GM08714 (cell line): Measurements from ENCODE around the gene SEC16A.
"Not testable (repeated sequence)": the region's sequence is repeated elsewhere in the genome, so short reads cannot be mapped to it uniquely, and the experiment has no call there.

Experiments
- H3K4me3 ChIP-seq: fragments of 200-500 bp; sonication (Bioruptor generic); 2 replicates; pipeline ENCODE4 v1.5.1; 2014; ENCODE audit warnings: mild to moderate bottlenecking, low read length, inconsistent platforms
- ZNF274 ChIP-seq: IDR thresholded peaks from 2 replicates; pipeline ENCODE4 v1.6.1; 2012; ENCODE audit warnings: mild to moderate bottlenecking, low read depth, low read length

The SEC16A gene

GRCh38 chr9:136431782-136432350, 51.0 kb downstream of the SEC16A start:
- TF ChIP-seq ZNF274 = no peak
- no peak overlapping the region for H3K4me3 ChIP-seq

GRCh38 chr9:136430588-136431234, 52.1 kb downstream of the SEC16A start:
- no peak for TF ChIP-seq ZNF274
- no peak overlapping the region for H3K4me3 ChIP-seq

GRCh38 chr9:136429683-136430491, 53.0 kb downstream of the SEC16A start:
- H3K4me3 ChIP-seq = no peak overlapping the region
- TF ChIP-seq ZNF274 = no peak

DNA sequence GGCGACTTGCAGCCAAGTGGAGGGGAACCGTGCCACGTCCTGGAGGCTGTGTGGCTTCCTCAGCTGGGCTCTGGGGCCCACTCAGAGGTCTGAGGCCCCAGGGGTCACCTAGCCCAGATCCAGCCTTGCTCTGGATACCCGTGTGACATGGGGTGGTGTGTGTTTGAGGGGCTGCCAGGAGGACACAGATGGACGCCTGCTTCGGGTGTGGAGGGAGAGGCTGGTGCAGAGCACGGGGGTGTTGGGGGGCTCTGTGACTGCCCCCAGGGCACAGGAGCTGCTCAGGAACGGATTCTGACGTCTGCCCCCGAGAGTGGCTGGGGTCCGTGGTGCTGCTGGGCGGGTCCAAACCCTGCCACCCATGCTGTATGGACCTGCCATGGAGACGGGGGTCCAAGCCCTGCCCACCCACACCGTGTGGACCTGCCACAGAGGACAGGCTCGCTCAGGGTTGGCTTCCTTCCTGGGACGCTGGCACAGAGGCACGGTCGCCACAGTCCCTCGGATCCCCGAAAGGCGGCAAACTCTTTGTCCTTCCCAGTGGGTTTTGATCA, 53.7 kb downstream of the SEC16A start:
- TF ChIP-seq ZNF274 = no peak

DNA sequence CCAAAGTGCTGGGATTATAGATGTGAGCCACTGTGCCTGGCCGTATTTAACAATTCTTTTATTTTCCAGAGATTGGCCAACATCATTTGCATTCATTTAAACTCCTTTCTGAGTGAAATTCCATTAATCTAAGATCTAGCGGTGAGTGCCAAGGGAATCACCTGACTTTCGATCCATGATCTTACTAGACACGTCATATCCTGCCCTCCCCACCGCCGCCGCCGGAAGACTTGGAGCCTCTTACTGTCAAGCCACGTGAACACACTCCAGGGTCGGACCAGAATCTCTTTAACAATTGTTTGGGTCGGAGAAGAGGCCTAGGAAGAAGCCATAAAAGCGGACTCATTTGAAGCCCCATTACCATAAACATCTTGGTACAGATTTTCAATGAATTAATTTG, 56.1 kb downstream of the SEC16A start:
- no peak for TF ChIP-seq ZNF274
- no peak overlapping the region for H3K4me3 ChIP-seq

More for the DNA sequence above, 53.7 kb downstream of the SEC16A start:
- no peak overlapping the region for H3K4me3 ChIP-seq

DNA sequence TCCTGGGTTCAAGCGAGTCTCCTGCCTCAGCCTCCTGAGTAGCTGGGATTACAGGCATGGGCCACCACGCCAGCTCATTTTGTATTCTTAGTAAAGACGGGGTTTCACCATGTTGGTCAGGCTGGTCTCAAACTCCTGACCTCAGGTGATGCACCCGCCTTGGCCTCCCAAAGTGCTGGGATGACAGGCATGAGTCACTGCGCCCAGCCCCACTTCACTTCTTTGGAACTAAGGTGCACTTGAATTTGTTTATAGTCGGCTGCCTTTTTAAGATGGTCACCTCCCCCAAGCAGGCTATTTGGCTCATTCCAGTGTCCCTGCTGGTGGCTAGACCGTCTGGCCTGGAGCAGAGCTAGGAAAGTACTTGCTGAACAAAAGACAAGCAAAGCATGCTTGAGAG, 57.5 kb downstream of the SEC16A start:
- H3K4me3 ChIP-seq = not testable (repeated sequence)

DNA sequence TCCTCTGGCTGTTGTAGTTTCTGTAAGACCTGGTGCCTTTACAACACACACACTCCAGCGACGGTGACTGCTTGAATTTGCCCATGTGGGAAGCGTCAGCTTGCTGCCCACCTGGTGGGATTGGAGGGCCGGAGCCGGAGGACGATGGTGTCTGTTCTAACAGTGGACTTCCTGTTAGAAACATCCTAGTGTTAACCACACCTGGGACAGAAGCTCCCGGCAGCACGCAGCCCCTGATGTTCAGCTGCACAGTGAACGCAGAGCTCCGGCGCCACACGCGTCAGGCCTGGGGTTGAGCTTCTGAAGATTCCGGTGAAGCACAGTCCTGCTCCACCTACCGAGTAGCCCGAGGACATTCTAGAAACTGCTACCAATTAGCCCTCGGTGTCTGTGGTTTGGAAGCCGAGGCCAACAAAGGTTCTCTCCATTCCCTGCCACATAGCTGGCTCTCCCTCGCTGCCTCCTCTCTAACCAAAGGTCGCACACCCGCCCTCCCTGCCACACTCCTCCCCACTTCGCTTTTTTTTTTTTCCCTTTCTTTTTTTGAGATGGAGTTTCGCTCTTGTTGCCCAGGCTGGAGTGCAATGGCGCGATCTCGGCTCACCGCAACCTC, 58.0 kb downstream of the SEC16A start:
- no peak overlapping the region for H3K4me3 ChIP-seq
- no peak for TF ChIP-seq ZNF274

- no peak for TF ChIP-seq ZNF274
- no peak overlapping the region for H3K4me3 ChIP-seq
Observed at GRCh38 chr9:136423432-136424146, 59.3 kb downstream of the SEC16A start.

GRCh38 chr9:136422876-136423275, 60.0 kb downstream of the SEC16A start:
- no peak overlapping the region for H3K4me3 ChIP-seq

GRCh38 chr9:136421791-136422190, 61.0 kb downstream of the SEC16A start:
- H3K4me3 ChIP-seq = no peak overlapping the region
- no peak for TF ChIP-seq ZNF274

More at GRCh38 chr9:136422876-136423275, 60.0 kb downstream of the SEC16A start:
- TF ChIP-seq ZNF274 = no peak

- H3K4me3 ChIP-seq = no peak overlapping the region
- no peak for TF ChIP-seq ZNF274
Observed at GRCh38 chr9:136419092-136419420, 63.8 kb downstream of the SEC16A start.

- no peak overlapping the region for H3K4me3 ChIP-seq
- TF ChIP-seq ZNF274 = no peak
Observed at GRCh38 chr9:136418182-136419091, 64.4 kb downstream of the SEC16A start.

- TF ChIP-seq ZNF274 = no peak
- no peak overlapping the region for H3K4me3 ChIP-seq
Observed at GRCh38 chr9:136416914-136417313, 65.9 kb downstream of the SEC16A start.

GRCh38 chr9:136416427-136416826, 66.4 kb downstream of the SEC16A start:
- no peak for TF ChIP-seq ZNF274
- no peak overlapping the region for H3K4me3 ChIP-seq
